Gastrocnemius medialis (tissue), 4 donors: ENCODE data around the gene TMEM132C.

Experiments
- POLR2A ChIP-seq, 2 donors: fragments of 450-650 bp; IDR thresholded peaks; one replicate each; pipeline ENCODE4 v1.6.1; 2017; ENCODE audit warnings: antibody characterized with exemption in 2 of 2, mild to moderate bottlenecking in 2 of 2, moderate library complexity in 2 of 2
- TF ChIP-seq, protein P1 (sequence below), 5 experiments: fragments of 450-650 bp in 3 of 5; fragments of 200-600 bp in 2 of 5; sonication (generic) in 2 of 5; IDR thresholded peaks in 4 of 5; conservative IDR thresholded peaks in 1 of 5; 1 replicate in 4 of 5; 2 replicates in 1 of 5; pipeline ENCODE4 v1.5.1; 2016 to 2019; ENCODE audit warnings: antibody characterized with exemption in 5 of 5, mild to moderate bottlenecking in 3 of 5, moderate library complexity in 3 of 5

DNA sequence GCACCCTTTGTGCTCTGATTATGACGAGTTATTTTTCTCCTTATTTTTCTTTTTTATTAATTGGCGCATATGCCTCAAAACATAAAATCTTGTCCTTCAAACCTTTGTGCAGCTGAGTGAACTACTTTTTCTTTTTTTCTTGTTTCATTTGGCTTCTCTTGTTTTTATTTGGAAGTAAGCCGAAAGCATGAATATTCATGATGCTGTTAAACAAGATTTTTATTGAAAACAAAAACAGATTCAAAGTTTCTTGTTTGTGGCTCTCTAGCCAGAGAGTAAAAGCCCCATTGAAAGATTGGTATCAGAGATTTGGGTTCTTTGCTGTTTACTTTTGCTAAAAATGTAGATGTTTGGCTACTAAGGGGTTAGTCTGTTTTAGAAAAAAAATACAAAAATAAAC is 183.8 kb downstream of the TMEM132C start:
- TF ChIP-seq, protein P1, sequence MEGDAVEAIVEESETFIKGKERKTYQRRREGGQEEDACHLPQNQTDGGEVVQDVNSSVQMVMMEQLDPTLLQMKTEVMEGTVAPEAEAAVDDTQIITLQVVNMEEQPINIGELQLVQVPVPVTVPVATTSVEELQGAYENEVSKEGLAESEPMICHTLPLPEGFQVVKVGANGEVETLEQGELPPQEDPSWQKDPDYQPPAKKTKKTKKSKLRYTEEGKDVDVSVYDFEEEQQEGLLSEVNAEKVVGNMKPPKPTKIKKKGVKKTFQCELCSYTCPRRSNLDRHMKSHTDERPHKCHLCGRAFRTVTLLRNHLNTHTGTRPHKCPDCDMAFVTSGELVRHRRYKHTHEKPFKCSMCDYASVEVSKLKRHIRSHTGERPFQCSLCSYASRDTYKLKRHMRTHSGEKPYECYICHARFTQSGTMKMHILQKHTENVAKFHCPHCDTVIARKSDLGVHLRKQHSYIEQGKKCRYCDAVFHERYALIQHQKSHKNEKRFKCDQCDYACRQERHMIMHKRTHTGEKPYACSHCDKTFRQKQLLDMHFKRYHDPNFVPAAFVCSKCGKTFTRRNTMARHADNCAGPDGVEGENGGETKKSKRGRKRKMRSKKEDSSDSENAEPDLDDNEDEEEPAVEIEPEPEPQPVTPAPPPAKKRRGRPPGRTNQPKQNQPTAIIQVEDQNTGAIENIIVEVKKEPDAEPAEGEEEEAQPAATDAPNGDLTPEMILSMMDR (IDR thresholded peaks at IDR 0.05 in 4 of 5, conservative IDR thresholded peaks at IDR 0.05 in 1 of 5): no peak
- no peak for TF ChIP-seq POLR2A (IDR thresholded peaks at IDR 0.05)
